Coronary artery (tissue), 2 donors: ENCODE measurements around the gene DPH2.

Experiments
- DNase-seq: peaks from one replicate; pipeline ENCODE4 v3.0.0-alpha.2; 2017; ENCODE audit warnings: low spot score
- H3K27ac ChIP-seq, 2 donors: fragments of 200-600 bp; sonication (generic); one replicate each; pipeline ENCODE4 v1.5.1; 2016 to 2019
- H3K4me3 ChIP-seq: fragments of 200-600 bp; sonication (generic); 2 replicates; pipeline ENCODE4 v1.5.1; 2016; ENCODE audit warnings: mild to moderate bottlenecking, moderate library complexity
- TF ChIP-seq, protein P1 (sequence below): fragments of 200-600 bp; sonication (generic); IDR thresholded peaks from one replicate; pipeline ENCODE4 v1.5.1; 2019; ENCODE audit warnings: antibody characterized with exemption

The DPH2 gene

GRCh38 chr1:43983253-43983899 lies 13.6 kb downstream of the DPH2 start:
- DNase-seq, result no peak
- Histone ChIP-seq H3K27ac (no peak overlapping the region), H3K4me3 (no peak overlapping the region)
- TF ChIP-seq, protein P1, sequence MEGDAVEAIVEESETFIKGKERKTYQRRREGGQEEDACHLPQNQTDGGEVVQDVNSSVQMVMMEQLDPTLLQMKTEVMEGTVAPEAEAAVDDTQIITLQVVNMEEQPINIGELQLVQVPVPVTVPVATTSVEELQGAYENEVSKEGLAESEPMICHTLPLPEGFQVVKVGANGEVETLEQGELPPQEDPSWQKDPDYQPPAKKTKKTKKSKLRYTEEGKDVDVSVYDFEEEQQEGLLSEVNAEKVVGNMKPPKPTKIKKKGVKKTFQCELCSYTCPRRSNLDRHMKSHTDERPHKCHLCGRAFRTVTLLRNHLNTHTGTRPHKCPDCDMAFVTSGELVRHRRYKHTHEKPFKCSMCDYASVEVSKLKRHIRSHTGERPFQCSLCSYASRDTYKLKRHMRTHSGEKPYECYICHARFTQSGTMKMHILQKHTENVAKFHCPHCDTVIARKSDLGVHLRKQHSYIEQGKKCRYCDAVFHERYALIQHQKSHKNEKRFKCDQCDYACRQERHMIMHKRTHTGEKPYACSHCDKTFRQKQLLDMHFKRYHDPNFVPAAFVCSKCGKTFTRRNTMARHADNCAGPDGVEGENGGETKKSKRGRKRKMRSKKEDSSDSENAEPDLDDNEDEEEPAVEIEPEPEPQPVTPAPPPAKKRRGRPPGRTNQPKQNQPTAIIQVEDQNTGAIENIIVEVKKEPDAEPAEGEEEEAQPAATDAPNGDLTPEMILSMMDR, result no peak

DNA sequence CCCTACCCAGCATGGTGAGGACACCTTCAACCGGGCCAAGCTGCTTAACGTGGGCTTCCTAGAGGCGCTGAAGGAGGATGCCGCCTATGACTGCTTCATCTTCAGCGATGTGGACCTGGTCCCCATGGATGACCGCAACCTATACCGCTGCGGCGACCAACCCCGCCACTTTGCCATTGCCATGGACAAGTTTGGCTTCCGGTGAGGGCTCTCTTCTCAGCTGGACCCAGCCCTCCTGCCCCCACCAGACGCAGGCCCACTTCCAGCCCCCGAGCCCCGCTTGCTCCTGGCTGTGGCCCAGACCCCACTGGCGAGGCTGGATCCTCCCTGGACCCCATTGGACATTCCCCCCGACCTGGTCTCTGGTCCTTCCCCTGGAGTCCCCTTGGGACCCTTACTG lies 15.0 kb downstream of the DPH2 start:
- no peak for DNase-seq
- Histone ChIP-seq H3K27ac (no peak overlapping the region), H3K4me3 (no peak overlapping the region)
- TF ChIP-seq, protein P1, result no peak

GRCh38 chr1:43985984-43986595 lies 16.3 kb downstream of the DPH2 start:
- Histone ChIP-seq H3K27ac (no peak overlapping the region), H3K4me3 (no peak overlapping the region)
- TF ChIP-seq, protein P1, result no peak
- DNase-seq, result no peak

DNA sequence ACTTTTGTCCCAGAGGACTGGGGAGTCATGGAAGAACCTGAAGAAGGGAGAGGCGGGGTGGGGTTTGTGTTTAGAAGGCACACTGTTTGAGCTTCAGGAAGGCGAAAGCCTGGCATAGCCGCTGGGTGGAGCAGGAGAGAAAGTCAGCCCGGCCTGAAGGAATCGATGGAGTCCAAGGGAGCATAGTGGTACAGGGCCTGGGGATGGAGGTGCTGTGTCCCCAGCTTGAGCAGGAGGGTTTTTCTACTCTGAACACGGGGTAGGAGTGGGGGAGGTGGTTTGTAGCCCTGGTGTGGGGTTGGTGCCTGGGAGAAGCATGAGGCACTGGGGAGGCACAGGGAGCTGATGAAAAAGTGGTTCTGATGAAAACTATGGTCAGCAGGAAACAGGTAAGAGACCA lies 16.9 kb downstream of the DPH2 start:
- Histone ChIP-seq H3K27ac (no peak overlapping the region), H3K4me3 (no peak overlapping the region)
- DNase-seq, result no peak
- TF ChIP-seq, protein P1, result no peak

GRCh38 chr1:43987159-43987902 lies 17.5 kb downstream of the DPH2 start:
- TF ChIP-seq, protein P1, result no peak
- DNase-seq, result no peak
- Histone ChIP-seq H3K27ac (no peak overlapping the region), H3K4me3 (no peak overlapping the region)

DNA sequence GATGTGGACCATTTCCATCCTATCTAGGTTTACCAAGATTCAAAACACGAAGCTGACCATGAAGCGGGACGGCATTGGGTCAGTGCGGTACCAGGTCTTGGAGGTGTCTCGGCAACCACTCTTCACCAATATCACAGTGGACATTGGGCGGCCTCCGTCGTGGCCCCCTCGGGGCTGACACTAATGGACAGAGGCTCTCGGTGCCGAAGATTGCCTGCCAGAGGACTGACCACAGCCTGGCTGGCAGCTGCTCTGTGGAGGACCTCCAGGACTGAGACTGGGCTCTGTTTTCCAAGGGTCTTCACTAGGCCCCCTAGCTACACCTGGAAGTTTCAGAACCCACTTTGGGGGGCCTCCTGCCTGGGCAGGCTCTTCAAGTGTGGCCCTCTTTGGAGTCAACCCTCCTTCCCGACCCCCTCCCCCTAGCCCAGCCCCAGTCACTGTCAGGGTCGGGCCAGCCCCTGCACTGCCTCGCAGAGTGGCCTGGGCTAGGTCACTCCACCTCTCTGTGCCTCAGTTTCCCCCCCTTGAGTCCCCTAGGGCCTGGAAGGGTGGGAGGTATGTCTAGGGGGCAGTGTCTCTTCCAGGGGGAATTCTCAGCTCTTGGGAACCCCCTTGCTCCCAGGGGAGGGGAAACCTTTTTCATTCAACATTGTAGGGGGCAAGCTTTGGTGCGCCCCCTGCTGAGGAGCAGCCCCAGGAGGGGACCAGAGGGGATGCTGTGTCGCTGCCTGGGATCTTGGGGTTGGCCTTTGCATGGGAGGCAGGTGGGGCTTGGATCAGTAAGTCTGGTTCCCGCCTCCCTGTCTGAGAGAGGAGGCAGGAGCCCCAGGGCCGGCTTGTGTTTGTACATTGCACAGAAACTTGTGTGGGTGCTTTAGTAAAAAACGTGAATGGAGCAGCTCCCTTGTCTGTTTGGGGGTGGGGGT lies 20.7 kb downstream of the DPH2 start:
- no peak for DNase-seq
- H3K4me3 ChIP-seq, result peak overlapping the region; percentile 84
- TF ChIP-seq, protein P1, result no peak
- peak overlapping the region; percentile 84 to 89 for H3K27ac ChIP-seq
